ENCODE results near the gene PDZD2.
"Not testable (repeated sequence)": the region's sequence is repeated elsewhere in the genome, so short reads cannot be mapped to it uniquely, and the experiment has no call there.

The PDZD2 gene

GRCh38 chr5:31986101-31986500 is 347.2 kb downstream of the PDZD2 start:
- DNase-seq, result no peak

- no peak for DNase-seq
Observed at GRCh38 chr5:31987985-31988710, 349.2 kb downstream of the PDZD2 start.

GRCh38 chr5:31990081-31990650 is 351.2 kb downstream of the PDZD2 start:
- DNase-seq, result no peak

DNA sequence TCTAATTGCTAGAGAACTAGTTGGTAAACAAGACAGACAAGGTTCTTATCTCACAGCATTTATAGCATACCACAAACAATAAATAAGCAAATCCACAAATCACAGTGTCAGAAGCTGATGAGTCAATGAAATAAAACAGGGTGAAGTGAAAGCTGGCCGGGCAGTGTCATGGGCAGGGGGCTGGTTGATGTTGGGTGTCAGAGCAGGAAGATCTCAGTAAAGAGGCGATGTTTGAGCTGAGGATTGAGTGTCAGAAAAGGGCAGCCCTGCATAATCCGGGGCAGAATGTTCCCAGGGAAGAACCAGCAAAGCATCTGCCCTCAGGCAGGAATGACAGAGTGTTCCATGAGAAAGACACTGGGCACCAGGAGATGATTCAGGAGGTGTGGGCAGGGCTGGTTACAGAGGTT is 351.8 kb downstream of the PDZD2 start:
- DNase-seq, result no peak

GRCh38 chr5:31992377-31992776 is 353.4 kb downstream of the PDZD2 start:
- DNase-seq, result no peak

DNA sequence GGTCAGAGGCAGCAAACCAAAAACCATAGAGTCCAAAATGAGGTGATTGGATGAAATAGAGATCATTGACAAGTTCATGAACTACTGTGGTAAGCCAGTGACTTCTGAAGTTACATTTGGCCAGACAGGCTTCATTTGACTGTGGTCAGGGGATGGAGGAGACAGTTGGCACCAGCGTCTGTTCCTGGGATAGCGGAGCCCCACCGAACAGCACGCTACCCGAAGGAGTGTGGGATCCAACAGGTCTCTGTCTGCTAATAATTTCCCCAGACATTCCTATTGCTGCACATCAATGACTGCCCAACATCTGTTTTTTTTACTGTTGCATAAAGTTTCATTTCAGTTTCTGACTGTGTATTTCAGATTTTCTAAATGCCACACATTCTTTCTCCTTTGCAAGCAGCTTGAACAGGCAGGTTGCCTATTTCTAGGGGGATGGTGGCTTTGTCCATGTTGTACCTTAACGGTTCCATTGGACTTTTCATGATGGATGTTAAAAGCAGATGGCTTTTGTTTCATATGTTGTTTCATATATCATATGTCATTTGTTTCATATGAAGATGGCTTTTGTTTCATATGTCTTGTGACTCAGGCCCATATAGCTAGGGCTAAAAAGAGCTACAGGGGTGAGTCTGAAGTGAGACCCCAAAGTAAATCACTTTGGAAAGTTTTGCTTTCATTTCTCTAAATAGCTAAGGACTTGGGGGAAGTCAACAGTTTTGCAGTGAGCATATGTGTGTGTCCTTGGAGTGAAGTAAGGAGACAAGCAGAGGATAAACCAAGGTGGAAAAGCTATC is 354.4 kb downstream of the PDZD2 start:
- DNase-seq, result peak; percentile 54

DNA sequence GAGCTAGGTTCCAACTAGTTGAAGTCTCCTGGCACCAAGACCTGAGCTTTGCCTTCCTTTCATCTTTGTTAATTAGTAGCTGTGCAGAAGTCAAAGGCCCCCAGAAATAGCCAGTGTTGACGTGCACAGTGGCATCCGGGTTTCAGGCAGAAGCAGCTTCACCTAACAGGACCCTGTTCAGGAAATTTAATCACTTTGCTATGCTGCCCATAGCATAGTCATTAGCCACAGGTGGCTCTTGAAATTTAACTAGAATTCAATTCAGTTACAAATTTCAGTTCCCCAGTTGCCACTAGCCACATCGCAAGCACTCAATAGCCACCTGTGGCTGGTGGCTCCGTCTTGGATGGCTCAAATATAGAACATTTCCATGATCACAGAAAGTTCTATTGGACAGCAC is 356.1 kb downstream of the PDZD2 start:
- DNase-seq, result no peak

DNA sequence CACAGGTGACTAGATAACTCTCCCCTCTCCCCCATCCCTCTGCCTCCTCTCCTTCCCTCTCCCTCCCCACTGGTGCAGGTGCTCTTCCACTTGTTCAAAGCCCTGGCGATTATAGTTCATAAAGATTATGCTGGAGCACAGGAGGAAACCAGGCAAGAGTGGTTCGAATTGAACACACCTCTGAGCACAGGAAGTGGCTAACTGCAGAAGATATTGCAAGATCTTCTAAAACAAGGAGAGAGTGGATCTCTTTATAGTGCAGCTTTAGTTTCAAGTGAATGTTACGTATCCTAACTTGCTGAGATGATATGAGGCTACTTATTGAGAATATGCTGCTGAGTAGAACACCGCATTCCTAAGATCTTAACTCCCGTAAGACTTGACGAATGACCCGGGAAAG is 356.8 kb downstream of the PDZD2 start:
- no peak for DNase-seq

DNA sequence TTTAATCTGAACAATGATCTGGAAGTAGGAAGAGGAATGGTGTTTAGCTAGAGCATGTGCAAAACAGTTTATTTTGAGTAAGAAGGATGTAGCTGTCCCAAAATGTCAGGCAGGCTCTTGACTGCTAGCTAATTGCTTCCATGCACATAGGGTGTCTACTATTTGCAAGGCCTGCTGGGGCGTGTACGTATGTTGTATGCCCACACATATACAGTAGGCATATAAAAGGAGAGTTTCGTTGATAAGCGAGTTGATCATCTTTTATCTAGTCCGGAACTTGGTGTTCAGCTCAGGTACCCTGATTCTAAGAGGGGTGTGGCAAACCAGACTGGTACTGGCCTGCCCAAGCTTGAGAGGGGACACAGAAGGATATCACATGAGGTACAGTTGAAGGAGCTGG is 358.0 kb downstream of the PDZD2 start:
- no peak for DNase-seq

DNA sequence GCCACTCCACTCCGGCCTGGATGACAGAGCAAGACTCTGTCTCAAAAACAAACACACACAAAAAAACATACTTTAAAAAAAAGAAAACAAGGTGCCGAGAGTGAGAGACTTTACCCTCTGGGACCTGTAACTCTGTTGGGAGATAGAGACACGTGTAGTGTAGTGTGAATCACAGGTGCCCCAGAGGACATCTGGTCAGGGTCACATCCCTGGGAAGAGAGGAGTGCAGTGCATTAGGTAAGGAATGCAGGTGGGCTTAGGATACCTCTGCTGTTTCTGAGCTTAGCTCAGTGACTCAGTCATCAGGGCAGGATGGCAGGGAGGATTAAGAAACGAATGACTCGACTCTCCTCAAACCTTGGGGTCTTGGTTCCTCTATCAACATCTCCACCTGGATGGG is 360.5 kb downstream of the PDZD2 start:
- DNase-seq, result no peak

DNA sequence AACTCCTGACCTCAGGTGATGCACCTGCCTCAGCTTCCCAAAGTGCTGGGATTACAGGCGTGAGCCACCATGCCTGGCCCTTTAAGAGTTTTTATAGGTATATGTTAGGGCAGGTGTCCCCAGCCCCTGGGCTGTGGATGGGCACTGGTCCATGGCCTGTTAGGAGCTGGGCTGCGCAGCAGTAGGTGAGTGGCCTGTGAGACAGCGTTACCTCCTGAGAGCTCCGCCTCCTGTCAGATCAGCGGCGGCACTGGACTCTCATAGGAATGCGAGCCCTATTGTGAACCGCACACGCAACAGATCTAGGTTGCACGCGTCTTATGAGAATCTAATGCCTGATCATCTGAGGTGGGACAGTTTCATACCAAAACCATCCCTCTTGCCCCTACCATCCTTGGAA is 361.8 kb downstream of the PDZD2 start:
- DNase-seq, result peak; percentile 6

DNA sequence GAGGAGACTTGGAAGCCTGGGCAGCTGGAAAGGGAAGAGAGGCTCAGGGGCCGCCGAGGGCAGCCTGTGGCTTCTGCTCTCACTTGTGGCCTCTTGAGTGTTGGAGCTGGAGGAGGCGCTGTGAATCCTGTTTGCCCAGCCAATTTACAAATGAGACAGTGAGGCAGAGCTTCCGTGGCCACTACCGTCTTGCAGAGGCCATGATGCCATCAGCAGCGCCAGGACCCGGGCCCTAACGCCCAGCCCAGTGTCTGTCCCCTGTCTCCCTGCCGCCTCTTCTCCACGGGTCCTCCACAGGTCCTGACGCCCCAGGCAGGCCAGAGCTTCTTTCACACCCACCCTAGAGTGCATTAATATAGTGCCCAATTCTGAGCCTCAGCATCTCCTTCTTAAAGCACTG is 362.4 kb downstream of the PDZD2 start:
- DNase-seq, result no peak

GRCh38 chr5:32001707-32002106 is 362.8 kb downstream of the PDZD2 start:
- no peak for DNase-seq

DNA sequence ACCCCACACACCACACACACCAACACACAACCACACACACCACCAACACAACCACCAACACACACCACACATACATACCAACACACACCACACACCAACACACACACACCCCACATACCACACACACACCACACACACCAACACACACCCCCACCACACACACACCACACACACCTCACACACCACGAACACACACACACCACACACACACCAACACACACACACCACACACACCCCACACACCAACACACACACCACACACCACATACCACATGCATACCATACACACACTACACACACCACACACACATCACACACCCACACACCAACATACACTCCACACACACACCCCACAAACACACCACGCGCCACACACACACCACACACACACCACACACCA is 363.8 kb downstream of the PDZD2 start:
- DNase-seq, result no peak

GRCh38 chr5:32003981-32004380 is 365.1 kb downstream of the PDZD2 start:
- no peak for DNase-seq

DNA sequence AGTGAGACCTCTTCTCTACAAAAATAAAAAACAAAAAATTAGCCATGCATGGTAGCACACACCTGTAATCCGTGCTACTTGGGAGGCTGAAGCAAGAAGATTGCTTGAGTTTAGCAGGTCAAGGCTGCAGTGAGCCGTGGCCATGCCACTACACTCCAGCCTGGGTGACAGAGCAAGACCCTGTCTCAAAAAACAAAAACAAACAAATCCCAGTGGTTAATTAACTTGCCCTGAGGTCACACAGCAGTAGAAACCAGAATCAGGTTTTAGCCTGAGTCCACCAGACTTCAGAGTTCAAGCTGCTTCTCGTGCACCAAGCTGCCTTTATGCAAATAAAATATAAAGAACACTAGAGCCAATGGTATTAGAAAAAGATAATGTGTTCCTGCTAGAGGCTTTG is 365.5 kb downstream of the PDZD2 start:
- DNase-seq, result no peak

DNA sequence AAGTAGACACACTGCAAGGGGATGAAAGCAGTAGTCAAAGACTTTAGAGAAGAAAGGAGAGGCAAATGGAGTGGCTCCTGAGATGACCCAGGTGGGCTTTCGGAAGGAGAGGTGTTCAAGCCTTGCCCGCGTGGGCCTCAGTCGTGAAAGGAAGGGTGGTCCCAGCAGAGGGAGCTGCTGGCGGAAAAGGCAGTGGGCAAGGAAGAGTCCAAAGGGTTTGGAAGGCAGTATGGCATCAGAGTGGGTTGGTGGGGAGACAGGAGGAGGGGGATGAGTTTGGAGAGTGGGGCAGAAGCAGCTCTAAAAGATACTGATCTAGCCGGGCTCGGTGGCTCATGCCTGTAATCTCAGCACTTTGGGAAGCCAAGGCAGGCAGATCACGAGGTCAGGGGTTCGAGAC is 369.8 kb downstream of the PDZD2 start:
- DNase-seq, result no peak

- DNase-seq, result no peak
Observed at GRCh38 chr5:32013658-32014057, 374.7 kb downstream of the PDZD2 start.

DNA sequence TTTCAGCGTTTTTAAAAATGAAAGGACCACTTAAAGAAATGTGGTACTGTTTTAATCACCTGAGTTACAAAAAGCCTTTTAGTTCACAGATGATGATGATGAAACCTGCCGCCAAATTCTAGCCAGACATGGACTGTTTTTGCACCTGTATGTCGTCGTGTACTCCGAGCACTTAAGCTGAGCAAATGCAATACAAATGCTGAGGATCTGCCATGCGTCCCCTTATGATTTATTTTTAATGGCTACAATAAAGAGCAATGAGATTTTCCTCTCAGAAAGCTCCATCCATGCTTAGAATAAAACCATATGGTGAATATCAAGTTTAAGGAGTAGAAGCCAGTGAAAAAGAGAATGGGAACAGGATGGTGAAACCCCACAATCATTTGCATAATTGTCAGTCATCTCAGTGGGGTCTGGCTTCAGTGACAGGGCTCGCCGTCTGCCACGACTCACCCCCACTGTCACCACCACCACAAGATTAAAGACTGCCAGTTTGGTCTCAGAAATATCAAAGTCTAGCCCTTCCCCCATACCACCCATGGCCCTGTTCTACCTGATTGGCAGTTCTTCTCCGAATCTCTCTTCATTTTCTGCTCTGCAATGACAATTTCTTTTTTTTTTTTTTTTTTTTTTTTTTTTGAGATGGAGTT is 375.3 kb downstream of the PDZD2 start:
- DNase-seq, result no peak

DNA sequence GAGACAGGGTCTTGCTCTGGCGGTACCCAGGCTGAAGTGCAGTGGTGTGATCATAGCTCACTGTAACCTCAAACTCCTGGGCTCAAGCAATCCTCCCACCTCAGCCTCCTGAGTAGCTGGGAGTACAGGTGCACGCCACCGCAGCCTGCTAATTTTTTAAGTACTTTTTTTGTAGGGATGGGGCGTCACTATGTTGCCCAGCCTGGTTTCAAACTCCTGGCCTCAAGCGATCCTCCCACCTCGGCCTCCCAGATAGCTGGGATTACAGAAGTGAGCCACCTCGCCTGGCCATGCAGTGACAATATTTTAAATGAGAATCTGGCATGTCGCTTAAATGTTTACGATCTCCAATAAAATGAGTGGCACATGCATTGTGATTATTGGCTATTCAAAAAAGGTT is 376.3 kb downstream of the PDZD2 start:
- not testable (repeated sequence) for DNase-seq

DNA sequence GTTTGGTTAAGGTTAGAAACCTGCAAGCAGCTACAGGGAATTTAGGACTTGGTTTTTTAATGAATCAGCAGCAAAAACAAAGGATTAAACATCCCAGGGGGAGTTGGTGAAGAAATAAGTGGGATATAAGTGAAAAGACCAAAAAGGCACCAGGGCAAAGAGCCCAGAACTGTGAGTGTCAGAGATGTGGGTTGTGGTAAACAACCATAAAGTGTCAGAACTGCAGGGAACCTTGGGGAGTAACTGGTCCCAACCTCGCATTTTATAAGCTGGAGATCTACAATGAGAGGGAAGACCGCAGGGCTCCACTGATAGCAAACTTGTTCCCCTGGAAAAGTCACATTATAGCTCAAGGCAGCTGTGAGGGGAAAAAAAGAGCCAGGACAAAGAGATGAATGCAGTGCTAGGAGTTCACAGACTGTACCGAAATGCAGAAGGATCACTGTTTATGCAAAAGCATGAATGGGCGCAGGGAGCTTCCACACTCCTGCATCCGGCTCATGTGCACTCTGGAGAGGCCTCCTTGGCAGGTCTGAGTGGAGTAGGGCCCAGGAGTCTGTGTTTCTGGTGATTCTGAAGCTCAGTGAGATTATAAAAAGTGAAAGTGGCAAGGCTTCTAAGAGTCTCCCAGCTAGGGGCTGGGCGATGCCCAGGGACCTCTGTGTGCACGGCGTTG is 378.9 kb downstream of the PDZD2 start:
- no peak for DNase-seq

GRCh38 chr5:32018476-32019436 is 379.8 kb downstream of the PDZD2 start:
- no peak for DNase-seq
